ENCODE results near the gene LRATD1. TPM values are rescaled to one million over a fixed set of nuclear protein-coding genes. Genes with fewer than 3 reads are reported as not detected.

The LRATD1 gene
- total RNA-seq, 2 experiments from 2014 or later, result not detected

GRCh38 chr2:14587119-14587518 lies 45.4 kb upstream of the LRATD1 start:
- Mint-ChIP-seq H3K27me3 (no peaks in the 10 kb centered on the region), H3K9me3 (no peaks in the 10 kb centered on the region), H3K4me1 (ENCODE audit: low read depth) (no peaks in the 10 kb centered on the region), H3K4me3 (no peak overlapping the region), H3K27ac (no peak overlapping the region), H3K36me3 (ENCODE audit: low read depth) (no peaks in the 10 kb centered on the region)
- CTCF ChIA-PET, result no interaction called here
- DNase-seq (no peak), ATAC-seq (ENCODE audit: poor library complexity) (no peak)
- H3K27ac ChIP-seq (ENCODE audit: low read depth in 1 of 2, low read length in 2 of 2), result no peak overlapping the region
- no peak for TF ChIP-seq CTCF (IDR thresholded peaks at IDR 0.05)
- no peaks in the 10 kb centered on the region for H3K36me3 ChIP-seq (ENCODE audit: insufficient read depth, low read length)
- intact Hi-C loops (cut with DNase I, micrococcal nuclease), result no loop called here
- no peaks in the 10 kb centered on the region for H3K27me3 ChIP-seq (ENCODE audit: control insufficient read depth in 1 of 2, insufficient read depth in 2 of 2, low read length in 2 of 2)
- H3K4me3 ChIP-seq (ENCODE audit: low read length), result no peak overlapping the region
- H3K9me3 ChIP-seq (ENCODE audit: control insufficient read depth in 1 of 2, insufficient read depth in 1 of 2, low read length in 2 of 2), result peaks cover 0 to 4% of the 10 kb centered on the region in 2 experiments
- POLR2A ChIA-PET, result no interaction called here
- no peaks in the 10 kb centered on the region for H3K4me1 ChIP-seq (ENCODE audit: insufficient read depth, low read length)

GRCh38 chr2:14601156-14601770 lies 31.3 kb upstream of the LRATD1 start:
- intact Hi-C loops (cut with DNase I, micrococcal nuclease), result no loop called here
- no peak overlapping the region for H3K4me3 ChIP-seq (ENCODE audit: low read length)
- ATAC-seq (ENCODE audit: poor library complexity) (no peak), DNase-seq (no peak)
- POLR2A ChIA-PET, result no interaction called here
- Mint-ChIP-seq H3K36me3 (ENCODE audit: low read depth) (no peaks in the 10 kb centered on the region), H3K9me3 (peaks cover 4% of the 10 kb centered on the region), H3K27ac (no peak overlapping the region), H3K4me1 (ENCODE audit: low read depth) (no peaks in the 10 kb centered on the region), H3K4me3 (no peak overlapping the region), H3K27me3 (no peaks in the 10 kb centered on the region)
- H3K36me3 ChIP-seq (ENCODE audit: insufficient read depth, low read length), result no peaks in the 10 kb centered on the region
- H3K9me3 ChIP-seq (ENCODE audit: control insufficient read depth in 1 of 2, insufficient read depth in 1 of 2, low read length in 2 of 2), result no peaks in the 10 kb centered on the region
- H3K27me3 ChIP-seq (ENCODE audit: control insufficient read depth in 1 of 2, insufficient read depth in 2 of 2, low read length in 2 of 2), result no peaks in the 10 kb centered on the region
- no peak for TF ChIP-seq CTCF (IDR thresholded peaks at IDR 0.05)
- CTCF ChIA-PET, result no interaction called here
- no peaks in the 10 kb centered on the region for H3K4me1 ChIP-seq (ENCODE audit: insufficient read depth, low read length)
- H3K27ac ChIP-seq (ENCODE audit: low read depth in 1 of 2, low read length in 2 of 2), result no peak overlapping the region

- no peaks in the 10 kb centered on the region for H3K4me1 Mint-ChIP-seq (ENCODE audit: low read depth)
- H3K9me3 Mint-ChIP-seq, result peaks cover 4% of the 10 kb centered on the region
- no peak for ATAC-seq (ENCODE audit: poor library complexity)
- no peak overlapping the region for H3K27ac Mint-ChIP-seq
- ChIA-PET POLR2A (no interaction called here), CTCF (no interaction called here)
- H3K36me3 Mint-ChIP-seq (ENCODE audit: low read depth), result no peaks in the 10 kb centered on the region
- no peak overlapping the region for H3K4me3 Mint-ChIP-seq
- no peak for DNase-seq
- H3K27me3 Mint-ChIP-seq, result no peaks in the 10 kb centered on the region
- H3K4me3 ChIP-seq (ENCODE audit: low read length), result no peak overlapping the region
- H3K27ac ChIP-seq (ENCODE audit: low read depth in 1 of 2, low read length in 2 of 2), result no peak overlapping the region
- no peaks in the 10 kb centered on the region for H3K4me1 ChIP-seq (ENCODE audit: insufficient read depth, low read length)
- H3K9me3 ChIP-seq (ENCODE audit: control insufficient read depth in 1 of 2, insufficient read depth in 1 of 2, low read length in 2 of 2), result no peaks in the 10 kb centered on the region
- no peaks in the 10 kb centered on the region for H3K36me3 ChIP-seq (ENCODE audit: insufficient read depth, low read length)
- intact Hi-C loops (cut with DNase I, micrococcal nuclease), result no loop called here
- TF ChIP-seq CTCF (IDR thresholded peaks at IDR 0.05), result no peak
- H3K27me3 ChIP-seq (ENCODE audit: control insufficient read depth in 1 of 2, insufficient read depth in 2 of 2, low read length in 2 of 2), result no peaks in the 10 kb centered on the region
Observed at GRCh38 chr2:14602309-14602708, 30.2 kb upstream of the LRATD1 start.

Data from CD4-positive, alpha-beta T cell (primary cell).